ENCODE measurements around the gene MAP2K3.
"Not testable (repeated sequence)": the region's sequence is repeated elsewhere in the genome, so short reads cannot be mapped to it uniquely, and the experiment has no call there.

The MAP2K3 gene

DNA sequence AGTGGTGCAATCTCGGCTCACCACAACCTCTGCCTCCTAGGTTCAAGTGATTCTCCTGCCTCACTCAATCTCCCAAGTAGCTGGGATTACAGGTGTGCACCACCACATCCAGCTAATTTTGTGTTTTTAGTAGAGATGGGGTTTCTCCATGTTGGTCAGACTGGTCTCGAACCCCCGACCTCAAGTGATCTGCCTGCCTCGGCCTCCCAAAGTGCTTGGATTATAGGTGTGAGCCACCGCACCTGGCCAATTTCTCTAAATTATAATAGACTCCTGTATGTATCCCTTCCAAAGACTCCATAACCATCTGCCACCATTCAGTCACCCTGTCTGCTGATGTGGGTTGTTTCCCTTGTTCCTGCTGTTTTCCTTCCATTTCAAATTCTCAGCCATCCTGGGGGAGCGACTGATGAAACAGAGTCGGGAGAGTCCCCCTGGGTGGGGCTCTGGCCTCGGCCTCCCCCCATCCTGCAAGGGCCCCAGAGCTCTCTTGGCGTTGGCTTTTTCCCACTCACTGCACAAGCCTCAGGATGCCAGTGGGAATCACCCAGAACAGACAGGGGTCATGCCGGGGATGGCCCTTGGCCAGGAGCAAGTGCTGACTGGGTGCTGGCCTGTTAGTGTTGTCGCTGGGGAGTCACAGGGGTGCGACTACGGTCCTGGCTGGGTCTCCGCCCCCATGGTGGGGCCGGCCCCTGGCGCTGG, 25.7 kb downstream of the MAP2K3 start:
- DNase-seq (ENCODE audit: low read depth in 2 of 2), result not testable (repeated sequence)

DNA sequence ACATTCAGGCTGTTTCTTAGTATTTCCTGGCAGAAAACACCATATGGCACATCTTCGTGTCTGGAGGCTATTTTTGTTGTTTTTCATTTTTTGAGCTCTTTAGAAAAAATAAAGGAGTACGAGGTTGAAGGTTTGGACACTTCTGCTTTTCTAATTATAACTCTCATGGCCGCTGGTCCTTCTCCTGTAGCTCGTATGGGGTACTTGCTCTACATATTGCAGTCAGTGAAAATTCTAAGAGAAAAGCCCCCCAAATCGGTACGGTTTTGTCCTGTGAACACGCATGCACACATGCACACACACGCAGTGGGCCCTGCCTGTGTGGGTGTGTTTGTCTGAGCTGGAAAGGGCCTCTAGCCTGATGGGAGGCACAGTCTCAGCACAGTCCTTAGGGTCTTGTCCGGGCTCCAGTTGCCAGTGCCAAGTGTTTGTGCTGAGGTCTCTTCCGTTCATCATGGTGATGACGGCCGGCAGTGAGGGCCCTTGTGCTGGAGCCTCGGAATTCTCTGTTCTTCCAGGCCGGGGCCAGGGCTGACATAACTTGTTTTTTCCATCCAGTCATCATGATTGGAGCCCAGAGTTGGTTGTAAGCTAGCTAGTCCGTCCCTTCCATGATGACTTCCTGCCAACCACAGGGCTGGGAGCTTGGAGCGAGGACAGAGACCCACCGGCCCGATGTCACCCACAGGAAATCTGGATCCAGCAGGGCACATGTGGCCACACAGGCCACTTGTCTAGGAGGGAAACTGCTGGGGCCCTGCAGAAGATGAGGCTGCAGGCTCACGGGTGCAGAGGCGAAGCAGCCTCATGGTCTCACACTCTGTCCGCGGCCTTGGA, 26.5 kb downstream of the MAP2K3 start:
- DNase-seq (ENCODE audit: low read depth in 2 of 2), result not testable (repeated sequence)

DNA sequence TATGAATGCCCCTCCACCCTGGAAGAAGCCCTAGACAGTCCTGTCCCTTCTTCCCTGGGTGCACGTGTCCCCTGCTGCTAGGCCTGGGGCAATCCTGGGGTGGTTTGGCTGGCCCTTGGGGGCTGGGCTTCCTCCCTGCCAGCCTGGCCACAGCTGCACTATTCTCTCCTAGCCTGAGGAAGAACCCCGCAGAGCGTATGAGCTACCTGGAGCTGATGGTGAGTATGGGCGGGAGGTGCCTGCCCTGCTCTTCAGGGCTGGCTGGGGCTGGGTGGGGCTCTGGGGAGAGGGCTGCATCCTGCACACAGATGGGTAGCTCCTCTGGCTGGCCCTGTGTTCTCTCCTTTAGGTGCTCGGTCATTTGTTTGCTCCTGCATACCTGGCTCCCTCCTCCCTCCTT, 28.8 kb downstream of the MAP2K3 start:
- DNase-seq (ENCODE audit: low read depth in 2 of 2), result no peak

DNA sequence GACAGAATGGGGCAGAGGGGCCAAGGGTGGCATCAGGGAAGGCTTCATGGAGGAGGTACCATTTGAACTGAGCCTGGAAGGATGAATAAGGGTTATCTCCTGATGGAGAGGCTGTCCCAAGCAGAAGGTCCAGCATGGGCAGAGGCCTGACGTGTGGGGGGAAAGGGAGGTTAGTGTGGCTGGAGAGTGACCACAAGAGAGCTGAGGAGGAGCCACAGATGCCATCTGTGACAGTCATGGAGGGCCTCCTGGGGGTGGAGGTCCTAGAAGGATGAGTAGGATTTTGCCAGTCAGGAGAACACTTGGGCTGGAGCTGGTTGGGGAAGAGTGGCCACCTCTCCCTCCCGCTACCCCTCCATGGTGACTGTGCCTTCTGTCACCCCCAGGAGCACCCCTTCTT, 29.2 kb downstream of the MAP2K3 start:
- not testable (repeated sequence) for DNase-seq (ENCODE audit: low read depth in 2 of 2)

DNA sequence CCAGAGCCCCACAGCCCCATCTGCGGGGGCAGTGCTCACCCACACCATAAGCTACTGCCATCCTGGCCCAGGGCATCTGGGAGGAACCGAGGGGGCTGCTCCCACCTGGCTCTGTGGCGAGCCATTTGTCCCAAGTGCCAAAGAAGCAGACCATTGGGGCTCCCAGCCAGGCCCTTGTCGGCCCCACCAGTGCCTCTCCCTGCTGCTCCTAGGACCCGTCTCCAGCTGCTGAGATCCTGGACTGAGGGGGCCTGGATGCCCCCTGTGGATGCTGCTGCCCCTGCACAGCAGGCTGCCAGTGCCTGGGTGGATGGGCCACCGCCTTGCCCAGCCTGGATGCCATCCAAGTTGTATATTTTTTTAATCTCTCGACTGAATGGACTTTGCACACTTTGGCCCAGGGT, 29.8 kb downstream of the MAP2K3 start:
- DNase-seq (ENCODE audit: low read depth in 2 of 2), result not testable (repeated sequence)

DNA sequence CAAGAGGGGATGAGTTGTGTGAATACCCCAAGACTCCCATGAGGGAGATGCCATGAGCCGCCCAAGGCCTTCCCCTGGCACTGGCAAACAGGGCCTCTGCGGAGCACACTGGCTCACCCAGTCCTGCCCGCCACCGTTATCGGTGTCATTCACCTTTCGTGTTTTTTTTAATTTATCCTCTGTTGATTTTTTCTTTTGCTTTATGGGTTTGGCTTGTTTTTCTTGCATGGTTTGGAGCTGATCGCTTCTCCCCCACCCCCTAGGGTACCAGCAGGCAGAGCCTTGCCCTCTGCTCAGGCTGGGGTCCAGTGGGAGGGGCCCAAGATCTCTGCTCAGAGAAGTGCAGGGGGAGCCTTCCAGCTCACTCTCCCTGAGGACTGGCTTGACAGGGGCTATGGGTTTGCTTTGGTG, 30.2 kb downstream of the MAP2K3 start:
- DNase-seq (ENCODE audit: low read depth in 2 of 2), result not testable (repeated sequence)

DNA sequence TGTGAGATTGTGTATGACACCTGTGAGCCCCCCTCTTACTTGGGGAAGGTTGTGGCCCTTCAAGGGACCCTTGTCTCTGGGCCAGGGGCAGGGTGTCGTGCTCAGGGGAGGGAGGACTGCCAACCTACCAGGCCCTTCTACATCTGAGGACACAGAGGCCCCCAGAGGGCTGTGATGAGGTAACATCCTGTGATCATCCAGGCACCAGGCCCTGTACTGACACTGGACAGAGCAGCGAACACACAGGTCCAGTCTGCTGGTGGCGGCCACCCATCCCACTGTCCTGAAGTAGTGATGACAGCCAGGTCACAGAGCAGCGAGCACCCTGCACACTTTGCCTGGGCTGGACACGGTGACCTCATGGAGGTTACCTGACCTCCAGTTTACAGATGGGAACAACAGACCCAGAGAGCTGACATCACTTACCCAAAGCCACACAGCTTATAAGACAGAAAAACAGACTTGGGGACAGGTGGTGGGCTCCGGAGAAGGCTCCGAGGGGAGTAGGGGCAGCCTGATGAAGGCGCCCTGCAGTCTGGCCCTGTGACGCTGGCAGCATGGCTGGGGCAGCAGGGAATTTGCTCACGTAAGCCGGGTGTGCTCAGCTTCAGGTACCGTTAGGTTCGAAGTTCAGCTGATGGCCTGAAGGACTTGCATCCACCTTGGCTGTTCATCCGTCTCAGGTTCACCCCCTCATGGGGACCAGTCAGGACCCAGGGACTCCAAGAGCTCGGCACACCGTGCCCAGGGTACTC, 30.9 kb downstream of the MAP2K3 start:
- DNase-seq (ENCODE audit: low read depth in 2 of 2), result not testable (repeated sequence)

DNA sequence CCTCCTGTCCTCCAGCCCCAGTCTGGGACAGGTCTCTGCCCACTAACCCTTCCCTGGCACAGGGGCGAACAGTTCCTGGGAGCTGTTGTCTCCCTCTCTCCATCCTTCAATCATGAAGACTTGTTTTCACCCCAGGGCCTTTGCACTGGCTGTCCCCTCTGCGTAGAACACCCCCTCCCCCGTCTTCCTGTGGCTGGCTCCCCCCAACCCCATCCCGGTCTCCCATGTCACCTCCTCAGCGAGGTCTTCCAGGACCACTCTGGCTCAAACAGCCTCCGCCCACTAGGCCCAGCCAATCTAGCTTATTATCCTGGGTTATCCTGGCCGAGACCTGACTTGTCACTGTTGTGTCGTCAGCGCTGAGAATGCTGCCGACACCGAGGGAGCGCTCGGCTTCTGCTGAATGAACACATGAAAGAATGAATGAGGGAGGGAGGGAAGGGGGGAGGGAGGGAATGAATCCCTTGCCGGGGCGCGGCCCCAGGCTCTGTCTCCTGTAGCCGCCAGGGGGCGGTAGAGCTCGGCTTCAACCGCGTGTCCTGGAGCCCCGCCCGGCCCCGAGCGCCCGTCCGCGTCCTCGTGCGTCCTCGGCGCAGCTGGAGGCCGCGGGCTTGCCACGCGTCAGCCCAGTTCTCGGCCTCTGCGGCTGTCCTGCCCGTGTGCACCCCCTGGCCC, 31.8 kb downstream of the MAP2K3 start:
- not testable (repeated sequence) for DNase-seq (ENCODE audit: low read depth in 2 of 2)

DNA sequence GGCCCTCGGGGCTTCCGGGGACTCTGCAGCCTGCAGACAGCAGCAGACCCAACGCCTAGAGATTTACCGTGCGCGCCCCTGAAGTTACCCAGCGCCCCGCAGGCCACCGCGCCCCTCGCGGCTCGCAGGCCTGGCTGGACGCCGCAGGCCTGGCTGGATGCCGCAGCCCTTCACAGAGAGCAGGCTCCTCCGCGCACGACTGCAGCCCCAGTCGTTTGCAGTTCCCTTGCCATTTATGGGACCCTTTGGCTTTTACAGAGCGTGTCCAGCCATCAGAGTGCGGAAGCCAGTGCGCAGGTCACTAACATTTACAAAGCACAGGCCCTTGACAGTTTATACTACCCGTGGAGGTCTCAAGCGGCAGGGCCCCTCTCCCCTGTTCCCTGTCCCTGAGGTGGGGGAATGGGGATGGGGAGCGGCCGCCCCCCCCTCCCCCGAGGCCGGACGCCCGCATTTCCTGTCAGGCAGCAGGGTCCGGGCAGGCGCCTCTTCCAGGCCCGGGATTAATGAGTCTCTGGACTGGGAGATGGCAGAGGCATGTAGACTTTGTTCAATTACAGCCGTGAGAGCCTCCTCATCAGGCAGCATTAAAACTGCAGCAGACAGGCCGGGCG, 32.5 kb downstream of the MAP2K3 start:
- DNase-seq (ENCODE audit: low read depth in 2 of 2), result not testable (repeated sequence)

DNA sequence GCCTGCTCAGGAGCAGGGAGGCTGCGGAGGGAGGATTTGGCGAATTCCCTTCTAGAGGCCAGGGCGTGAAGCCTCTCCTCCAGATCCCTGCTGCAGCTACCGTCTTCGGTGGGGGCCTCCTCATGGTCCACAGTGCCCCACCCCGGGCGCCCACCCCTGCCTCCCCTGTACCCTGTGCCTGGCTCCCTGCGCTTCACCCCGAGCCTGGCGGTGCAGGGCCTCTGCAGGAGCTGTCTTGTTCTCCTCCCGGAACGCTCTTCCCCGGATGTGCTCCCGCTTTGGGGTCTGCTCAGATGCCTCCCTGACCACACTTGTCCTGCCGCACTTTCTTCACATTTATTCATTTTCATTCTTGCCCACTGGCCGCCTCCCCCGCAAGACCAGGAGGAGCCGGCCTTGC, 33.3 kb downstream of the MAP2K3 start:
- DNase-seq (ENCODE audit: low read depth in 2 of 2), result not testable (repeated sequence)

DNA sequence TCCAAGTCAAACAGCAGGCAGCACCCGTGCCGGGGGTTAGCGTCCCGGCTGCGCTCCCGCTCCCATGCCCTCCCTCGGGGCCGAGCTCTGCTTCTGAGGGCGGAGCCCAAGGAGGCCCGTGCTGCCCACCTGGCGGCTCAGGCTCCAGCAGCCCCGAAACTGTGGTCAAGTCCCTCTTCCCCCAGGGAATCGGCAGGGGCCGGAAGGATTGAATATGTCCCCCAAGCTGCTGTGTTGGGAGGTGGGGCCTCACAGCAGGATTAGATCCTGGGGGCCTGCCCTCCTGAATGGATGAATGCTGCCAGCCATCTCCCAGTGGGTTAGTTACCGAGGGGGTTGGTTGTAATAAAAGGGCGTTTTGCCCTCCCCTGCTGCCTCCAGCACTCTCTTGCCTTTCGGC, 33.9 kb downstream of the MAP2K3 start:
- DNase-seq (ENCODE audit: low read depth in 2 of 2), result no peak

DNA sequence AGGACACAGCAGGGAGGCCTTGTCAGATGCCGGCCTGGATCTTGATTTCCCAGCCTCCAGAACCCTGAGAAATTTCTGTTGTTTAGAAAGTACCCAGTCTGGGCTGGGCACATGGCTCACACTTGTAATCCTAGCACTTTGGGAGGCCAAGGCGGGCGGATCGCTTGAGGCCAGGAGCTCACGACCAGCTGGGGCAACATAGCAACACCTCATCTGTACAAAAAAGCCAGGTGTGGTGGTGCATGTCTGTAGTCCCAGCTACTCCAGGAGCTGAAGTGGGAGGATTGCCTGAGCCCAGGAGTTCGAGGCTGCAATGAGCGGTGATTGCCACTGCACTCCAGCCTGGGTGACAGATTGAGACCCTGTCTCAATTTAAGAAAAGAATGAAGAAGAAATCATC, 34.3 kb downstream of the MAP2K3 start:
- not testable (repeated sequence) for DNase-seq (ENCODE audit: low read depth in 2 of 2)

DNA sequence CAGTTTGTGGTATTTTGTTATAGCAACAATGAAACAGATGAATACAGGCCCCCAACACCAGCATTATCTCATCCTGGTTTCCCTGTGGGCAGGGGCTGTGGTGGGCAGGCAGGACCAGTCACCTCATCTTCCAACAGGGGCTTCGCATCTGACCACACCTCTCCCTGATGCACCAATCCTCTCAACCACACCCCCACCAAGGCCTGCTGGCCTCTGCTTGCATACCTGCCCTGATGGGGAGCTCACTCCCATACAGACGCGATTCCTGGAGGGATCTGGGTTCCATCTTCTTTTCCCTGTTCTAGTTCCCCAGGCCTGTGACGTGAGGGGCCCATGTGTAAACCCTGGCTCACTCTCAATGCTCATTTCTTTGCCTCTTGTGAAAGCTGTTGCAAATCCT, 34.7 kb downstream of the MAP2K3 start:
- not testable (repeated sequence) for DNase-seq (ENCODE audit: low read depth in 2 of 2)

DNA sequence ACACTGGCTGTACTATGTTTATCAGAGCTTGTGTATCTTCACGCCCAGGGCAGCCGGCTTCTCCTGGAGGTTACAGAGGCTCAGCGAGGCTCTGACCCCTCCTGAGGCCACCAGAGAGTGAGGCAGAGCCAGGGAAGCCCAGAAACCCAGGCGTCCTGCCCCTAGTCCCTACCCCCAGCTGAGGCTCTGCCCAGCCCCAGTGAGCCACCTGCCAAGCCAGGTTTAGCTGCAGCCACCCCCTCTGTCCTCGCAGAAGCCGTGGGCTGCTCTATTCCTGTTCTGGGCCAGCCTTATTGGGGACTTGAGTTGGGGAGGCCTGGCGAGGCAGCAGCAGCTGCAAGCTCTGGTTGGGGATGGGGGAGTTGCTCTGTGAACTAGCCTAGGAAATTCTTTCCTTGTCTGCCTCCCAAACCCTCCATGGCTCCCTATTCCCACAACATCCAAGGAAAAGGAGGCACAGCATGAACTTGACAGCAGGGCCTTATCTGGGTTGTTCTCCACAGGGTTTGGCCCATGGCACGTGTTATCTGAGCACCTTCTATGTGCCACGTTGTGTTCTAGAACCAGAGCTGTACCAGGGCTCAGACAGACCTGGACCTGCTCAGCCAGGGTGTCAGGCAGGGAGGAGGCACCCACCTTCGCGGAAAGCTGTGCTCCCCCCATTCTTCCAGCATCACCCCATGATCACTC, 35.3 kb downstream of the MAP2K3 start:
- DNase-seq (ENCODE audit: low read depth in 2 of 2), result not testable (repeated sequence)

DNA sequence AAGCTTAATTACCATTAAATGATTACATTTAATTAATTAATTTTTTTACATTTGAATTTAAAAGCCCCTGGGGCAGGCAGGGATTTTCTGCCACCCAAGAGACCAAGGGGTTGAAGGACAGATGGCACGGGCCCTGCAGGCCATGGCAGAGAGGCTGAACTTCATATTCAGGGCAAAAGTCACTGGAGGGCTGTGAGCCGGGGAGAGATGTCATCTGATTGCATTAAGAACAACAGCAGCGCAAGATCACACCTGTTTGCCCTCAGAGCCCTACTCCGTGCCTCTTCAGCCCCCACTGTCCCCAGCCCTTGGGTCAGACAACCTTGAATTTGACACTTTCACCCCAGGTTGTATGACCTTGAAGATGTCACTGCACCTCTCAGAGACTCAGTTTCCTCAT, 35.9 kb downstream of the MAP2K3 start:
- DNase-seq (ENCODE audit: low read depth in 2 of 2), result not testable (repeated sequence)

DNA sequence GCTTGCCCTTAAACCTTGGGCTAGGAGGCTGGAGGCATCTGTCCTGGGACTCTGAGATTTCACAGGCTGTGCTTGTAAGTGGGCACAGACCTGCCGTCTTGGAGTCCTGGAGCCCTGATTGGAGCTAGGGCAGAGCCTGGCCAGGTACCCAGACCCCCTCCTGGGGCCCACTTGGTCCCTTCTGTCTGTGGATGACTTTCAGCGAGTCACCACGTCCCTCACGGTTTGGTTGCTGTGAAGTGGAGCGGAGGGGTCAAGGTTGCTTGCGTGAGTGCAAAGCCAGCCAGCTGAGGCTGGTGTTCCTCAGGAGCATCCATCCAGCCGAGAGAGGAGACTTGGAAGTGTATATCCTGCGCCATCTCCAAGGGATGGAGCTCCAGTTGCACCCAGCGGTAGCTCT, 36.5 kb downstream of the MAP2K3 start:
- DNase-seq (ENCODE audit: low read depth in 2 of 2), result not testable (repeated sequence)

DNA sequence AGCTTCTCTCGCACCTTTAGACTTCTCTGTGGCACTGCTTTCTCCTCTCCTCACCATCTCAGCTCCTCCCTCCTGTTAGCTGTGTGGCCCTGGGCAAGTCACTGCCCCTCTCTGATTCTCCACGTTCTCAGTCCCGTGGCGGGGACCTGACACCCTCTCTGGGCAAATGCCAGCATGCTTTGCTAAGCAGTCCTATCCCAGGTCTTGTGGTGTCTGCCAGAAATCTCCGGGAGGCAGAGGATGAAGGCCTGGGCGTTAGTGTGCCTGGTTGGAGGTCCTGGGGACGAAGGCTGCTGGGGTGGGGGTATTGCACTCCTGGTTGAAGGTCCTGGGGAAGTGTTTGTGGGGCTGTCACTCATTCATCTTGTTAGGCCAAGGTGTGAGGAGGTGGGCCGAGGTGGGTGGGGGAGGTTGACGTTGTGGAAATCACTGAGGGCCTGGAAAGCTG, 37.3 kb downstream of the MAP2K3 start:
- not testable (repeated sequence) for DNase-seq (ENCODE audit: low read depth in 2 of 2)

DNA sequence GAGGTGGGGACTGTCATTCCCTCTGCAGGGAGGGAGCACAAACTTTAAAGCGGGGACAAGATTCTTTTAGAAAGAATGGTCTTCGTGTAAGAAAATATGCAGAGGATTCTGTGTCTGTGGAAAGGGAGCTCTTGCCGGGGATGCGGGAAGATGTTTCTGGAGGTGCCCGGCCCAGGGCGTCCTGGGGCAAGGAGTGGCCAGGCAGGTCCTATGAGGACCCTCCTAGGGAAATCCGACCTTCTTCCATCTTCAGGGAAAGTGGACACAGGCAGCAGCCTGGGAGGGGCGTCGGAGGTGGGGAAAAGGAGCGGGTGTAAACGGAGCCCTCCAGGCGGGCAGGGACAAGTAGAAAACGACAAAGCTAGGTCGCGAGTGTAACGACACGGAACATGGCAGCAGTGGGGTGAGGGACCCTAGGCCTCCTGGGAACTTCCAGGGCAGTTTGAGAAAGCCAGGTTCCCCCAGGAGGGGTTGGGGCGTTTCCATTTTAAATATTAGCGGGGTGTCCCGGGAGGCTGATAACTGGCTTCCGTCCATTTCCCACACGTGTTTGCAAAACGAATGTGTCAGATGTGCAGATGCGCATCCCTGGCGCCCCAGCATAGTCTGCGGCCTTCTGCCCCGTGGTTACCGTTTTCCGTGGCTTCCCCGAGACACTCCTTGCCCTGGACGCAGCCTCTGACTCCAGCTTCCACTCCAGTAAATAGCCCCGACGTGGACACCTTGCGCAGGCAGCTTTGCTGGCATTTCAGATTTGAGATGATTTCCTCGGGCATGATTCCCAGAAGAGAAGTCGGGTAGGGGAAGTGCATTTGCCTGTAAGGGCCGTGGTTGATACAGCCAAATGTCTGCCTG, 39.0 kb downstream of the MAP2K3 start:
- DNase-seq (ENCODE audit: low read depth in 2 of 2), result not testable (repeated sequence)

DNA sequence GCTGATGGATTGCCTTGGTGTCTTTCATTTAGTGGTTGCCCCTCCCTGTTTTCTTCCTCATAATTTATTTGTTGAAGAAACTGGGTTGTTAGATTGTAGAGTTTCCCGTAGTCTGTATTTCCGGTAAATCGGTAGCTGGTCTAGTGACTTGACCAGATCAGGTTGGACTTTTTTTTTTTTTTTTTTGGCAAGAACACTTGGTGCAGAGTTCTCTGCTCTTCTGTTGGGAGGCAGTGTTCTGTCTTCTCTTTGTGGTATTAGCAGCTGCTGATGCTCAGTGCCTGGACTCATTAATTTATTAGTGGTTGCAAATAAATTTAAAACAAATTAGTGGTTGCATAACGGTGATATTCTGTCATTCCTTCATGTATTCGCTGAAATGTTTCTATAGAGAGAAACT, 40.2 kb downstream of the MAP2K3 start:
- not testable (repeated sequence) for DNase-seq (ENCODE audit: low read depth in 2 of 2)

DNA sequence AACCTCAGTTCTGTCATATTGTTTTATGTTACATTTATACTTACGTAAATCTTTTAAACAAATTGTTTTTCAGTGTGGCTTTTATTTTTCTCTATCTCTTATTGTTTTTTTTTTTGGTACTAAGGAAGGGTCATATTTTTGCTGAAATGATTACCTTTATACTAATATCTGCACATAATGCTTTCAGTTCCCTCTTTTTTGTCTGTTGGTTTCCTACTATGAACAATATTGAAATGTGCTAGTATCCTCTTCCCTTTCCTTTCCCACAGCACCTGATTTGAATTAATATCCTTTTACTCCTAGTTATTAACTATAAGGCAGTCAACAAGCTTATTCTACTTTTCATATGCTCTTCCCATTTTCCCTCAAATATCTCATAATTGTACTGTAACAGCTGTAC, 43.4 kb downstream of the MAP2K3 start:
- not testable (repeated sequence) for DNase-seq (ENCODE audit: low read depth in 2 of 2)

Data from activated CD8-positive, alpha-beta memory T cell treated with anti-CD3 and anti-CD28 coated beads for 4 hours (primary cell).